ENCODE results near the gene VILL. TPM values are rescaled to one million over a fixed set of nuclear protein-coding genes. Genes with fewer than 3 reads are reported as not detected.

VILL gene
- total RNA-seq, 1 experiment from 2014 or later = 0.16 TPM

- H3K27me3 ChIP-seq (replicated peaks) = no peaks in the 10 kb centered on the region
- H3K27ac ChIP-seq = no peak overlapping the region
- DNase-seq (ENCODE audit: low read depth in 1 of 2, low spot score in 2 of 2) = peak in 1 of 2 experiments; percentile 38
- no peaks in the 10 kb centered on the region for H3K9me3 ChIP-seq (replicated peaks)
- no peaks in the 10 kb centered on the region for H3K36me3 ChIP-seq
- peaks cover 8% of the 10 kb centered on the region for H3K4me1 ChIP-seq (replicated peaks)
- H3K4me3 ChIP-seq = peak overlapping the region; percentile 35
Observed at GRCh38 chr3:37993820-37994638, 3.4 kb downstream of the VILL start.

- H3K27me3 ChIP-seq (replicated peaks) = no peaks in the 10 kb centered on the region
- peak overlapping the region; percentile 35 for H3K4me3 ChIP-seq
- H3K9me3 ChIP-seq (replicated peaks) = no peaks in the 10 kb centered on the region
- H3K36me3 ChIP-seq = no peaks in the 10 kb centered on the region
- no peak for DNase-seq (ENCODE audit: low read depth in 1 of 2, low spot score in 2 of 2)
- H3K4me1 ChIP-seq (replicated peaks) = peaks cover 12% of the 10 kb centered on the region
- H3K27ac ChIP-seq = no peak overlapping the region
Observed at GRCh38 chr3:37994639-37994972, 4.0 kb downstream of the VILL start.

GRCh38 chr3:37995652-37996641 lies 5.4 kb downstream of the VILL start:
- no peak overlapping the region for H3K4me3 ChIP-seq
- H3K4me1 ChIP-seq (replicated peaks) = peaks cover 12% of the 10 kb centered on the region
- no peaks in the 10 kb centered on the region for H3K27me3 ChIP-seq (replicated peaks)
- no peak overlapping the region for H3K27ac ChIP-seq
- no peaks in the 10 kb centered on the region for H3K36me3 ChIP-seq
- DNase-seq (ENCODE audit: low read depth in 1 of 2, low spot score in 2 of 2) = peak in 1 of 2 experiments; percentile 23
- no peaks in the 10 kb centered on the region for H3K9me3 ChIP-seq (replicated peaks)

- Histone ChIP-seq H3K27ac (no peak overlapping the region), H3K4me3 (no peak overlapping the region)
- DNase-seq (ENCODE audit: low read depth in 1 of 2, low spot score in 2 of 2) = peak; percentile 61 to 76
Observed at GRCh38 chr3:37996785-37997301, 6.3 kb downstream of the VILL start.

GRCh38 chr3:37997342-37997741 lies 6.8 kb downstream of the VILL start:
- Histone ChIP-seq H3K4me1 (replicated peaks) (peaks cover 12% of the 10 kb centered on the region), H3K27ac (no peak overlapping the region), H3K9me3 (replicated peaks) (no peaks in the 10 kb centered on the region), H3K4me3 (no peak overlapping the region), H3K36me3 (no peaks in the 10 kb centered on the region), H3K27me3 (replicated peaks) (no peaks in the 10 kb centered on the region)
- no peak for DNase-seq (ENCODE audit: low read depth in 1 of 2, low spot score in 2 of 2)

More at GRCh38 chr3:37996785-37997301, 6.3 kb downstream of the VILL start:
- no peaks in the 10 kb centered on the region for H3K36me3 ChIP-seq
- H3K9me3 ChIP-seq (replicated peaks) = no peaks in the 10 kb centered on the region
- peaks cover 12% of the 10 kb centered on the region for H3K4me1 ChIP-seq (replicated peaks)
- H3K27me3 ChIP-seq (replicated peaks) = no peaks in the 10 kb centered on the region

GRCh38 chr3:37997791-37998370 lies 7.3 kb downstream of the VILL start:
- H3K4me1 ChIP-seq (replicated peaks) = peaks cover 12% of the 10 kb centered on the region
- no peak overlapping the region for H3K4me3 ChIP-seq
- H3K27me3 ChIP-seq (replicated peaks) = no peaks in the 10 kb centered on the region
- no peak for DNase-seq (ENCODE audit: low read depth in 1 of 2, low spot score in 2 of 2)
- H3K27ac ChIP-seq = no peak overlapping the region
- H3K36me3 ChIP-seq = no peaks in the 10 kb centered on the region
- no peaks in the 10 kb centered on the region for H3K9me3 ChIP-seq (replicated peaks)

- H3K9me3 ChIP-seq (replicated peaks) = no peaks in the 10 kb centered on the region
- peaks cover 15% of the 10 kb centered on the region for H3K4me1 ChIP-seq (replicated peaks)
- no peaks in the 10 kb centered on the region for H3K27me3 ChIP-seq (replicated peaks)
- no peak overlapping the region for H3K27ac ChIP-seq
- no peaks in the 10 kb centered on the region for H3K36me3 ChIP-seq
- DNase-seq (ENCODE audit: low read depth in 1 of 2, low spot score in 2 of 2) = peak in 1 of 2 experiments; percentile 21
- H3K4me3 ChIP-seq = no peak overlapping the region
Observed at GRCh38 chr3:37999836-38000235, 9.2 kb downstream of the VILL start.

- H3K4me3 ChIP-seq = no peak overlapping the region
Observed at GRCh38 chr3:38000242-38000916, 9.8 kb downstream of the VILL start.

GRCh38 chr3:38000965-38001455 lies 10.4 kb downstream of the VILL start:
- no peaks in the 10 kb centered on the region for H3K27me3 ChIP-seq (replicated peaks)
- no peak overlapping the region for H3K4me3 ChIP-seq
- H3K9me3 ChIP-seq (replicated peaks) = no peaks in the 10 kb centered on the region
- no peak overlapping the region for H3K27ac ChIP-seq
- H3K36me3 ChIP-seq = no peaks in the 10 kb centered on the region
- no peak for DNase-seq (ENCODE audit: low read depth in 1 of 2, low spot score in 2 of 2)
- H3K4me1 ChIP-seq (replicated peaks) = peaks cover 15% of the 10 kb centered on the region

More at GRCh38 chr3:38000242-38000916, 9.8 kb downstream of the VILL start:
- H3K4me1 ChIP-seq (replicated peaks) = peaks cover 15% of the 10 kb centered on the region
- peak in 1 of 2 experiments; percentile 25 for DNase-seq (ENCODE audit: low read depth in 1 of 2, low spot score in 2 of 2)
- H3K27me3 ChIP-seq (replicated peaks) = no peaks in the 10 kb centered on the region
- no peak overlapping the region for H3K27ac ChIP-seq
- H3K9me3 ChIP-seq (replicated peaks) = no peaks in the 10 kb centered on the region
- H3K36me3 ChIP-seq = no peaks in the 10 kb centered on the region

- Histone ChIP-seq H3K4me3 (no peak overlapping the region), H3K4me1 (replicated peaks) (peaks cover 15% of the 10 kb centered on the region), H3K27ac (no peak overlapping the region), H3K36me3 (no peaks in the 10 kb centered on the region), H3K9me3 (replicated peaks) (no peaks in the 10 kb centered on the region), H3K27me3 (replicated peaks) (no peaks in the 10 kb centered on the region)
- no peak for DNase-seq (ENCODE audit: low read depth in 1 of 2, low spot score in 2 of 2)
Observed at GRCh38 chr3:38001456-38002081, 11.0 kb downstream of the VILL start.

GRCh38 chr3:38002291-38002876 lies 11.8 kb downstream of the VILL start:
- Histone ChIP-seq H3K4me1 (replicated peaks) (peaks cover 15% of the 10 kb centered on the region), H3K27me3 (replicated peaks) (no peaks in the 10 kb centered on the region), H3K27ac (no peak overlapping the region), H3K36me3 (no peaks in the 10 kb centered on the region), H3K9me3 (replicated peaks) (no peaks in the 10 kb centered on the region), H3K4me3 (no peak overlapping the region)
- DNase-seq (ENCODE audit: low read depth in 1 of 2, low spot score in 2 of 2) = no peak

- Histone ChIP-seq H3K36me3 (no peaks in the 10 kb centered on the region), H3K27ac (no peak overlapping the region), H3K4me3 (no peak overlapping the region), H3K9me3 (replicated peaks) (no peaks in the 10 kb centered on the region), H3K27me3 (replicated peaks) (no peaks in the 10 kb centered on the region), H3K4me1 (replicated peaks) (peaks cover 15% of the 10 kb centered on the region)
- no peak for DNase-seq (ENCODE audit: low read depth in 1 of 2, low spot score in 2 of 2)
Observed at GRCh38 chr3:38002940-38003339, 12.4 kb downstream of the VILL start.

Data from SJSA1 (cell line).